GM10847 (cell line): Measurements from ENCODE around the gene NCAPH2.
A peak's percentile ranks its signal among the peaks of the same experiment; 100 is the strongest.

ENCODE experiments used
- POLR2A ChIP-seq: IDR thresholded peaks from 2 replicates; pipeline ENCODE4 v1.6.1; 2011; ENCODE audit not compliant: insufficient read length; ENCODE audit errors: extremely low read depth

Gene NCAPH2

DNA sequence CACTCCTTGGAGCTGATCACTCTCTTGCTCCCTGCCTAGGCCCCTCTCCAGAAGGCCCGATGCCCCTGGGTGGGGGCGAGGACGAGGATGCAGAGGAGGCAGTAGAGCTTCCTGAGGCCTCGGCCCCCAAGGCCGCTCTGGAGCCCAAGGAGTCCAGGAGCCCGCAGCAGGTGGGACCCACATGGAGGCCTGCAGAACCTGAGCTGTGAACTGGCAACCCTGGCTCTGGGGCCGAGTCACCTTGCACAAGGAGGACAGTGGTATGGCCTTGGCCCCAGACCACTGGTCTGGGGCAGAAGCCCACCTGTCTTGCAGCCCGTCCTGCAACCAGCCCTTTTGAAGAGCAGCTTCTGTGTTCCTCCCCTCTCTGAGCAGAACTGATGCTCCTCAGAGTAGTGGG, 11.1 kb downstream of the NCAPH2 start:
- no peak for TF ChIP-seq POLR2A

GRCh38 chr22:50520826-50521453, 12.9 kb downstream of the NCAPH2 start:
- no peak for TF ChIP-seq POLR2A

- TF ChIP-seq POLR2A, result no peak
These were observed 13.7 kb downstream of the NCAPH2 start for GRCh38 chr22:50521710-50522109.

DNA sequence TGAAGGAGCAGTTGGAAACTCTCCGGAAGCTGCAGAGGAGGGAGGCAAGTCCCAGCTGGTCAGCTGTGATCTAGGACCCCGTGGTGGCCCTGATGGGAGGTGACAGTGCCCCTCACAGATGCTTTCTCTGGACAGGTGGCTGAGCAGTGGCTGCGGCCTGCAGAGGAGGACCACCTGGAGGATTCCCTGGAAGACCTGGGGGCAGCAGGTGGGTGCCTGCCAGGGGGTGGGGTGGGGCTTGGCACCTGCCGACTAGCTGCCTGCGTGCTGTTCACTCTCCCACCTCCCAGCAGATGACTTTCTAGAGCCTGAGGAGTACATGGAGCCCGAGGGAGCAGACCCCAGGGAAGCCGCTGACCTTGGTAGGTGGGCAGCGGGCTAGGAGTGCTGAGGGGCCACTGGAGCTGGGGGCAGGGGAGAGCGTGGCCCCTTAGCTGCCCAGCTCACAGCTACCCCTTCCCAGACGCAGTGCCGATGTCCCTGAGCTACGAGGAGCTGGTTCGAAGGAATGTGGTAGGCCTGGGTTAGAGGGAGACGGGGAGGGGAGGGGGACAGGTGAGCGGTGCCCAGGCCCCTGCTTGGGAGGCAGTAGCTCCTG, 14.3 kb downstream of the NCAPH2 start:
- TF ChIP-seq POLR2A, result no peak

DNA sequence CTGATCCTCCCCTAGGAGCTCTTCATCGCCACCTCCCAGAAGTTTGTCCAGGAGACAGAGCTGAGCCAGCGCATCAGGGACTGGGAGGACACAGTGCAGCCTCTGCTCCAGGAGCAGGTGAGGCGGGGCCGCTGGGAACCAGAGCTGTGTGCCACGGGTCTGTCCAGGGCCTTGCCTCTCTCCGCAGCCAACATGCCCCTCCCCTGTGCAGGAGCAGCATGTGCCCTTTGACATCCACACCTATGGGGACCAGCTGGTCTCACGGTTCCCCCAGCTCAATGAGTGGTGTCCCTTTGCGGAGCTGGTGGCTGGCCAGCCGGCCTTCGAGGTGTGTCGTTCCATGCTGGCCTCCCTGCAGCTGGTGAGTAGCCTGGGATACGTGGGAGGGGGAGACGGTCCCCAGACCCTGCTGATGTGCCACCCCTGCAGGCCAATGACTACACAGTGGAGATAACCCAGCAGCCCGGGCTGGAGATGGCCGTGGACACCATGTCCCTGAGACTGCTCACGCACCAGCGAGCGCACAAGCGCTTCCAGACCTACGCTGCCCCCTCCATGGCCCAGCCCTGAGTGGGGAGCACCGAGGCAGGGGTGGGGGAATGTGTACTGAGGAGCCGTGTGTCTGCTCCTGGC, 14.9 kb downstream of the NCAPH2 start:
- TF ChIP-seq POLR2A, result no peak

- TF ChIP-seq POLR2A, result no peak
These were observed 15.4 kb downstream of the NCAPH2 start for GRCh38 chr22:50523458-50523805.

- TF ChIP-seq POLR2A, result no peak
These were observed 16.0 kb downstream of the NCAPH2 start for GRCh38 chr22:50523806-50524675.

- no peak for TF ChIP-seq POLR2A
These were observed 16.7 kb downstream of the NCAPH2 start for GRCh38 chr22:50524676-50525103.

GRCh38 chr22:50525104-50525857, 17.3 kb downstream of the NCAPH2 start, which contains the start of gene SCO2:
TSS of gene SCO2 (minus strand) at chr22:50525598. CDS start at chr22:50524411, 1,187 bp downstream.
- peak; percentile 92 for TF ChIP-seq POLR2A

DNA sequence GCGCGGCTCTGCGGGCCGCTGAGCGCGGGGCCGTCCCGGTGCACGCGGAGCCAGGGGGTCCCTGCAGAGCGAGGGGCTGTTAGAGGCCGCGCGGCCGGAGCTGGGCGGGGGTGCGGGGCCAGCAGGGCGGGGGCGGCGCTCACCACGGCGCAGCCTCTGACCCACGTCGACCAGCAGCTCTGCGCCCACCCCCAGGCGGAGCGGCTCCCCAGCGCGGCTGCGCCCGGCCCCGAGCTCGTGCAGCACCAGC, 17.8 kb downstream of the NCAPH2 start:
- no peak for TF ChIP-seq POLR2A

DNA sequence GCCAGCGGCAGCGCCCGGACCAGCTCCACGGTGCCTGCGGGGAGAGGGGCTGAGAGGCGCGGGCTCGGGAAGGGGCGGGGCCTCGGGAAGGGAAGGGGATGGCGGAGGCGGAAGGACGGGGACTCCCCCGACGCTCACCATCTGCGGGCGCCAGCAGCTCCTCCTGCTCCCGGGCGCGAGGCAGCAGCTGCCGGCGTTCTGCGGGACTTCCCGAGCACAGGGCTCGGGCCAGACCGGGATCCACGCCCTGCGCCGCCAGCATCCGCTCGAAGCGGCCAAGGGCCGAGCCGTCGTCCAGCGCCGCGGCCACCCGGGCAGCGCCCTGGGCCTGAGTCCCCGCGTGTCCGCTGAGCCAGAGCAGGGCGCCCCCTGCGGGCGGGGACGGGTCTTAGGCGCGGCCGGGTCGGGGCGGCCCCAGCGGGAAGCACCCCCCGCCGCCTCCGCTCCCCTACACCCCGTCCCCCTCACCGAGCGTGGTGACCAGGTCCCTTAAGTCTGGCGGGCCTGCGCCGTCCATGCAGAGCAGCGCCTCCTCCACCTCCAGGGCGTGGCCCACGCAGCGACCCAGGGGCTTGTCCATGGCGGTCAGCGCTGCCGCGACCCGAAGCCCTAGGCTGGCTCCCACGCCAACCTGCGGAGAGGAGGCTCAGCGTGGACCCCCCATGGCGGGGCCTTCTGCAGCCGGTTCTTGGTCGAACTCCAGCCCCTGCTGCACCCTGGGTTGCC, 18.2 kb downstream of the NCAPH2 start:
- peak; percentile 15 for TF ChIP-seq POLR2A

DNA sequence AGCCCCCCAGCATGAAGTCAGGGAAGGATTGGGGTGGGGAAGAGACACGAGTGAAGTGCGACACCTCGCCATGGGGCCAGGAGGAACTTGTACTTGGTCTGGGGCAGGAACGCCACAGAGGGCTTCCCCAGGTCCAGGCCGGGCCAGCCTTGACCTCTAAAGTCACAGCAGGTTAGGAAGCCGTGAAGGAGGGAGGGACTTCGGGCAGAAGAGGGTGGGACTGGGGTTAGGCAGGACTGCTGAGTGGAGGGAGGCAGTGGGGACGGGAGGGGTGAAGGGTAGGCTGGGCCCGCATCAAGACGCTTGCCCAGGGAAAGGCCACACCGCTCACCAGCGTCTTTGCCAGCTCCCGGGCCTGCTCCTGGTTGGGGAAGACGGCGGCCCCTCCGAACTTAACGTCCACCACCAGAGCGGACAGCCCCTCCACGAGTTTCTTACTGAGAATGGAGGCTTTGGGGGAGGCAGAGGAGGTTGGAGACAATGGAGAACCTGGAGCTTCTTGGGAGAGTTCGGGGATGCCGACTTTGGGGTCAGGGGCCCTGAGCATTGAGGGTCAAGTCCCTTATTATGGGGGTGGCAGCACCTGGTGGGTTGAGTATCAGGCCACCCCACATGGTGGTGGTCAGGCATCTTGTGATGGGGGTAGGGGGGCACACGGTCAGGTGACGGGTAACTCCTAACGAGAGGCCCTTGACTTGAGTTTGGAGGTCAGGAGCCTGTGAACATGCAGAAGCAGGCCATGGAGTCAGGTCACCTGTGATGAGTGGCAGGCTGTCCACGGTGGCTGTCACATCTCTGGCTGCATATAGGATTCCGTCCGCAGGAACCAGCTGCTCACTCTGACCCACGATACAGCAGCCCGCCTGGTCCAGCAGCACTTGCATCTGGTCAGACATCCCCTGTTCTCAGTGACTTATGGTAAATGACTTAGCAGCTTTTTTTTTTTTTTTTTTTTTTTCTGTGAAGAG, 19.1 kb downstream of the NCAPH2 start:
- peak; percentile 50 for TF ChIP-seq POLR2A

DNA sequence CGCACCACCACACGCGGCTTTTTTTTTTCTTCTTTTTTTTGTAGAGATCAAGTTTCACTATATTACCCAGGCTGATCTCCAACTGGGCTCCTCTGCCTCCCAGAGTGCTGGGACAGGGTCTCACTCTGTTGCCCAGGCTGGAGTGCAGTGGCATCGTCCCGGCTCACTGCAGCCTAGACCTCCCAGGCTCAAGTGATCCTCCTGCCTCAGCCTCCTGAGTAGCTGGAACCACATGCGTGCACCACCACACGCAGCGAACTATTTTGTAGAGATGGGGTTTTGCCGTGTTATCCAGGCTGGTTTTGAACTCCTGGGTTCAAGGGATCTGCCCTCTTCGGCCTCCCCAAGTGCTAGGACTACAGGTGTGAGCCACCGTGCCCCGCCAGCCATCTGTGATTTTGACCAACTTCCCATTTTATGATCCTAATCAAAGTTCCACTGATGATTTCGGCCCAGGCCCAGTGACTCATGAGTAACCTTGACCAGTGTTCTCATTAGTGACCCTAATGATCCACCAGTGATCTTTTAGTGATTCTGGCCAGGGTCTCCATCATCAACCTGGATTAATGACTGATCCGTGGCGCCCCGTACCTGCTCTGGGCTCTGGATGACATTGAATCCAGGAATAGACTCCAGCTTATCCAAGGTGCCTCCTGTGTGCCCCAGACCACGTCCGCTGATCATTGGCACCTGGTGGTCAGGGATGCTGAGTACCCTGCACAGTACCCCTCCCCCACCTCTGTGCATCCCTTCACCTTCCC, 20.1 kb downstream of the NCAPH2 start:
- TF ChIP-seq POLR2A, result peak; percentile 14
